GM21528 (cell line): ENCODE data around the gene IFT25.
"Not testable (repeated sequence)": the region's sequence is repeated elsewhere in the genome, so short reads cannot be mapped to it uniquely, and the experiment has no call there.

Experiments
- ATAC-seq: cut with Tn5 transposase; IDR thresholded peaks from one replicate; pipeline ENCODE4 v1.9.1; 2021; ENCODE audit warnings: mild to moderate bottlenecking, moderate library complexity; ENCODE audit not compliant: unreplicated experiment, low FRiP score

Gene IFT25

GRCh38 chr1:53891678-53892077, 53.8 kb downstream of the IFT25 start:
- no peak for ATAC-seq

- no peak for ATAC-seq
Observed at GRCh38 chr1:53891018-53891417, 54.5 kb downstream of the IFT25 start.

GRCh38 chr1:53890522-53890941, 55.0 kb downstream of the IFT25 start:
- no peak for ATAC-seq

GRCh38 chr1:53889304-53890298, 55.9 kb downstream of the IFT25 start, which contains the start of gene YIPF1:
YIPF1 (minus strand) TSS chr1:53889797; CDS start chr1:53888937, 860 bp downstream.
- ATAC-seq: peak; percentile 91

GRCh38 chr1:53888681-53889080, 56.8 kb downstream of the IFT25 start:
- no peak for ATAC-seq

GRCh38 chr1:53883600-53883999, 61.9 kb downstream of the IFT25 start:
- ATAC-seq: not testable (repeated sequence)

- ATAC-seq: not testable (repeated sequence)
Observed at GRCh38 chr1:53881853-53882252, 63.6 kb downstream of the IFT25 start.

GRCh38 chr1:53878492-53879105, 66.9 kb downstream of the IFT25 start:
- ATAC-seq: no peak

- ATAC-seq: not testable (repeated sequence)
Observed at GRCh38 chr1:53875150-53875549, 70.3 kb downstream of the IFT25 start.

- ATAC-seq: no peak
Observed at GRCh38 chr1:53871773-53872484, 73.6 kb downstream of the IFT25 start.
